Thoracic aorta endothelial cell (primary cell): Measurements from ENCODE around the gene MAMDC2. TPM values are rescaled to one million over a fixed set of nuclear protein-coding genes. Genes with fewer than 3 reads are reported as not detected.

Experiments used
- small RNA-seq: library from RNA; depleted of rRNA; stranded (forward); fragments of <200 nt; gene quantifications from one replicate; pipeline ENCODE3, GENCODE V24; 2012
- total RNA-seq: library from RNA; depleted of rRNA; stranded (reverse); fragments of >200 nt; gene quantifications from 2 replicates; pipeline ENCODE4 v1.2.3, GENCODE V29; 2012

MAMDC2 gene
- total RNA-seq, result 8.1 and 20.5 TPM in 2 replicates

GRCh38 chr9:70043689-70044489, at the start of gene MAMDC2:
TSS of gene MAMDC2 (plus strand) at chr9:70043848. CDS start at chr9:70044198, 350 bp downstream.

GRCh38 chr9:70258692-70259511, 215.3 kb downstream of the MAMDC2 start, which contains the start of gene SMC5:
TSS of gene SMC5 (plus strand) at chr9:70258978. CDS start at chr9:70259079, 101 bp downstream.

Small RNA genes within 50 kb of the gene (small RNA-seq; reads per million reads assigned to genes)
- gene RNU2-5P, result 3.5 reads per million, percentile 70 among the genes with 10 or more reads in this experiment

Other genes with a start within 250 kb of the MAMDC2 start
- not detected in 2 replicates for gene CFAP95, start 223.0 kb upstream of the MAMDC2 start, total RNA-seq
- 46.3 and 48.2 TPM in 2 replicates for gene SMC5, start 215.1 kb downstream of the MAMDC2 start, total RNA-seq